WTC11 (cell line): ENCODE results near the gene INPP4B. TPM values are rescaled to one million over a fixed set of nuclear protein-coding genes. Genes with fewer than 3 reads are reported as not detected.

Experiments
- ATAC-seq: fragments of 200-7000 bp; cut with Tn5 transposase; 2 replicates; pipeline ENCODE4 v1.10.0; 2021; ENCODE audit warnings: mild to moderate bottlenecking, moderate library complexity
- CTCF ChIA-PET: fragments of 300-600 bp; sonication (Branson Sonifier 250); formaldehyde crosslinking; loops from one replicate; lab custom pipeline; 2021; ENCODE audit warnings: antibody characterized with exemption; lab: Charles Lee
- POLR2A ChIA-PET: fragments of 350-600 bp; sonication (Branson Sonifier 250); formaldehyde crosslinking; loops from one replicate; lab custom pipeline; 2021; ENCODE audit warnings: antibody characterized with exemption; lab: Charles Lee
- DNase-seq: peaks from one replicate; pipeline ENCODE4 v3.0.0; 2021; ENCODE audit warnings: low spot score
- H3K27ac Mint-ChIP-seq: 2 replicates; pipeline ENCODE4 v1.8.0; 2021; ENCODE audit warnings: mixed read lengths
- H3K27me3 Mint-ChIP-seq: 2 replicates; pipeline ENCODE4 v1.8.0; 2021; ENCODE audit warnings: low read depth, mild to moderate bottlenecking, moderate library complexity, mixed read lengths
- H3K36me3 Mint-ChIP-seq: 2 replicates; pipeline ENCODE4 v1.8.0; 2021; ENCODE audit warnings: mixed read lengths
- H3K4me1 Mint-ChIP-seq: 2 replicates; pipeline ENCODE4 v1.8.0; 2022; ENCODE audit warnings: mixed read lengths
- H3K4me3 Mint-ChIP-seq: 2 replicates; pipeline ENCODE4 v1.8.0; 2021; ENCODE audit warnings: mild to moderate bottlenecking, moderate library complexity, mixed read lengths
- H3K9me3 Mint-ChIP-seq: 2 replicates; pipeline ENCODE4 v1.8.0; 2021; ENCODE audit warnings: mixed read lengths
- AFF4 ChIP-seq: sonication (generic); formaldehyde crosslinking; IDR thresholded peaks from 2 replicates; pipeline ENCODE4 v1.8.1; 2023; ENCODE audit warnings: mild to moderate bottlenecking, missing genetic modification reagents, borderline replicate concordance
- ATF1 ChIP-seq: sonication (generic); formaldehyde crosslinking; IDR thresholded peaks from 2 replicates; pipeline ENCODE4 v1.8.1; 2023; ENCODE audit warnings: mild to moderate bottlenecking, moderate library complexity, missing genetic modification reagents
- ATF2 ChIP-seq: sonication (generic); formaldehyde crosslinking; IDR thresholded peaks from 2 replicates; pipeline ENCODE4 v1.8.1; 2022; ENCODE audit warnings: low read depth, missing genetic modification reagents, borderline replicate concordance
- CBFB ChIP-seq: sonication (generic); formaldehyde crosslinking; IDR thresholded peaks from 2 replicates; pipeline ENCODE4 v1.8.1; 2022; ENCODE audit warnings: mild to moderate bottlenecking, low read depth, missing genetic modification reagents
- CDX4 ChIP-seq: fragments of 250-450 bp; sonication (Bioruptor Pico); IDR thresholded peaks from 2 replicates; pipeline ENCODE4 v1.9.0; 2021; ENCODE audit warnings: moderate library complexity, mild to moderate bottlenecking, inconsistent platforms, borderline replicate concordance
- CTCF ChIP-seq: fragments of 200-600 bp; IDR thresholded peaks from 2 replicates; pipeline ENCODE4 v1.8.0; 2022; ENCODE audit warnings: antibody characterized with exemption
- ERG ChIP-seq: fragments of 250-450 bp; sonication (Bioruptor Pico); IDR thresholded peaks from 2 replicates; pipeline ENCODE4 v1.8.0; 2021; ENCODE audit warnings: mild to moderate bottlenecking
- FOXP4 ChIP-seq: sonication (generic); formaldehyde crosslinking; IDR thresholded peaks from 2 replicates; pipeline ENCODE4 v1.8.0; 2022; ENCODE audit warnings: mild to moderate bottlenecking, missing genetic modification reagents
- GTF2I ChIP-seq: fragments of 250-450 bp; sonication (Bioruptor Pico); conservative IDR thresholded peaks from 2 replicates; pipeline ENCODE4 v1.4.0; 2021; ENCODE audit warnings: mild to moderate bottlenecking
- NR2C2 ChIP-seq: sonication (generic); formaldehyde crosslinking; IDR thresholded peaks from 2 replicates; pipeline ENCODE4 v1.8.0; 2022; ENCODE audit warnings: mild to moderate bottlenecking, missing genetic modification reagents
- NR3C1 ChIP-seq: sonication (generic); formaldehyde crosslinking; conservative IDR thresholded peaks from 2 replicates; pipeline ENCODE4 v1.8.1; 2023; ENCODE audit warnings: low read depth, mild to moderate bottlenecking, missing genetic modification reagents
- PRDM15 ChIP-seq: sonication (generic); formaldehyde crosslinking; IDR thresholded peaks from 2 replicates; pipeline ENCODE4 v1.8.0; 2022; ENCODE audit warnings: missing genetic modification reagents
- RORB ChIP-seq: fragments of 250-450 bp; sonication (Bioruptor Pico); IDR thresholded peaks from 2 replicates; pipeline ENCODE4 v1.9.0; 2021; ENCODE audit warnings: mild to moderate bottlenecking
- SOX15 ChIP-seq: fragments of 250-450 bp; sonication (Bioruptor Pico); IDR thresholded peaks from 2 replicates; pipeline ENCODE4 v1.9.0; 2021; ENCODE audit warnings: mild to moderate bottlenecking
- TEAD1 ChIP-seq: sonication (generic); formaldehyde crosslinking; IDR thresholded peaks from 2 replicates; pipeline ENCODE4 v1.8.0; 2022; ENCODE audit warnings: mild to moderate bottlenecking, missing genetic modification reagents
- ZNF219 ChIP-seq: sonication (generic); formaldehyde crosslinking; IDR thresholded peaks from 2 replicates; pipeline ENCODE4 v1.8.0; 2023; ENCODE audit warnings: missing genetic modification reagents, mild to moderate bottlenecking, borderline replicate concordance
- ZNF425 ChIP-seq: fragments of 250-450 bp; sonication (Bioruptor Pico); conservative IDR thresholded peaks from 2 replicates; pipeline ENCODE4 v1.9.0; 2021; ENCODE audit warnings: mild to moderate bottlenecking
- total RNA-seq: library from RNA; stranded (reverse); gene quantifications from 3 replicates; pipeline ENCODE4 v1.2.3, GENCODE V29; 2021

The INPP4B gene
- total RNA-seq, 1 experiment from 2014 or later, result 0.92 TPM

GRCh38 chr4:142690406-142691163 is 155.5 kb downstream of the INPP4B start (continued):
- TF ChIP-seq ZNF425 (no peak), SOX15 (no peak), CBFB (CRISPR knock-in tag) (no peak), NR2C2 (no peak)

- Mint-ChIP-seq H3K4me3 (no peak overlapping the region), H3K36me3 (no peaks in the 10 kb centered on the region), H3K27ac (no peak overlapping the region), H3K4me1 (peaks cover 15% of the 10 kb centered on the region), H3K9me3 (no peaks in the 10 kb centered on the region), H3K27me3 (peaks cover 23% of the 10 kb centered on the region)
- DNase-seq, result no peak
- ChIA-PET POLR2A (no interaction called here), CTCF (no interaction called here)
- no peak for ATAC-seq
- TF ChIP-seq ERG (CRISPR knock-in tag), result no peak
- no peak for TF ChIP-seq CTCF
- no peak for TF ChIP-seq GTF2I (CRISPR knock-in tag)
- no peak for TF ChIP-seq AFF4 (CRISPR knock-in tag)
- no peak for TF ChIP-seq ZNF219 (CRISPR knock-in tag)
- TF ChIP-seq NR3C1, result no peak
- no peak for TF ChIP-seq FOXP4 (CRISPR knock-in tag)
- no peak for TF ChIP-seq ATF2 (CRISPR knock-in tag)
- no peak for TF ChIP-seq CDX4 (CRISPR knock-in tag)
- TF ChIP-seq TEAD1 (CRISPR knock-in tag), result no peak
- TF ChIP-seq ATF1, result no peak
- TF ChIP-seq PRDM15 (CRISPR knock-in tag), result no peak
- no peak for TF ChIP-seq RORB
Measured at GRCh38 chr4:142687547-142688275, 158.4 kb downstream of the INPP4B start.
